ENCODE data around the gene GULP1.

DNA sequence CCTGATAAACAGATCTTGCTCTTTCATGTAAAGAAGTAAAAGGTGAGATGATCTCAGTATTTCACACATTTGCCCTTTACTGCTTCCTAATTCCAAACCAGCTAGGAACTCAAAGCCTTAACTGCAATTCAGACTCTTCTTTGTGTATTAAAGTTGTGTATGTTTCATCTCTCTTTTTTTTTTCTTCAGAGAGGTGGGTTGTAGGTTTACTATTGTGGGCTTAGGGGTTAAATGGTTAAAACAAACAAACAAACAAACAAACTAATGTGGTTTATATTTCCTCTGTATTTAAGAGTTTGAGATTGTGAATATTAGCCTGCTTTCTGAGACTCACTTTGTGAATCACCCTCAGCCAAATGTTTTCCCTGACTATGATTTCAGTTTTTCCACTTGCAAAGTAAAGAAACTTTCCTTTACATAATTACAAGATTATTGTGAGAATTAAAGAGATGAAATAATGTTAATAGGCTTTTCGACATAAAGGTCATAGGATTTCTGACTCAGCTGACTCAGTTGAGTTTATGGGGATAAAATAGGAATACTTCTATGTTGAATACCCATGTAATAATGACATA, 2.8 kb downstream of the GULP1 start:
- TF ChIP-seq, protein P1, sequence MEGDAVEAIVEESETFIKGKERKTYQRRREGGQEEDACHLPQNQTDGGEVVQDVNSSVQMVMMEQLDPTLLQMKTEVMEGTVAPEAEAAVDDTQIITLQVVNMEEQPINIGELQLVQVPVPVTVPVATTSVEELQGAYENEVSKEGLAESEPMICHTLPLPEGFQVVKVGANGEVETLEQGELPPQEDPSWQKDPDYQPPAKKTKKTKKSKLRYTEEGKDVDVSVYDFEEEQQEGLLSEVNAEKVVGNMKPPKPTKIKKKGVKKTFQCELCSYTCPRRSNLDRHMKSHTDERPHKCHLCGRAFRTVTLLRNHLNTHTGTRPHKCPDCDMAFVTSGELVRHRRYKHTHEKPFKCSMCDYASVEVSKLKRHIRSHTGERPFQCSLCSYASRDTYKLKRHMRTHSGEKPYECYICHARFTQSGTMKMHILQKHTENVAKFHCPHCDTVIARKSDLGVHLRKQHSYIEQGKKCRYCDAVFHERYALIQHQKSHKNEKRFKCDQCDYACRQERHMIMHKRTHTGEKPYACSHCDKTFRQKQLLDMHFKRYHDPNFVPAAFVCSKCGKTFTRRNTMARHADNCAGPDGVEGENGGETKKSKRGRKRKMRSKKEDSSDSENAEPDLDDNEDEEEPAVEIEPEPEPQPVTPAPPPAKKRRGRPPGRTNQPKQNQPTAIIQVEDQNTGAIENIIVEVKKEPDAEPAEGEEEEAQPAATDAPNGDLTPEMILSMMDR (IDR thresholded peaks at IDR 0.05): no peak
- TF ChIP-seq POLR2A (IDR thresholded peaks at IDR 0.05): no peak
